Parathyroid adenoma (tissue), 2 donors: ENCODE data around the gene PARD6A.
"Not testable (repeated sequence)": the region's sequence is repeated elsewhere in the genome, so short reads cannot be mapped to it uniquely, and the experiment has no call there.

Source experiments
- H2AFZ ChIP-seq: fragments of 300-600 bp; sonication (generic); one replicate; pipeline ENCODE4 v1.7.0; 2017; ENCODE audit warnings: antibody characterized with exemption, mild to moderate bottlenecking
- H3K27ac ChIP-seq: fragments of 300-600 bp; sonication (generic); one replicate; pipeline ENCODE4 v1.7.0; 2017
- H3K27me3 ChIP-seq: fragments of 300-600 bp; sonication (generic); one replicate; pipeline ENCODE4 v1.7.0; 2017; ENCODE audit warnings: low read length; ENCODE audit not compliant: control insufficient read depth, insufficient read depth
- H3K36me3 ChIP-seq: fragments of 300-600 bp; sonication (generic); one replicate; pipeline ENCODE4 v1.7.0; 2017; ENCODE audit warnings: low read length; ENCODE audit not compliant: control insufficient read depth, insufficient read depth
- H3K4me1 ChIP-seq: fragments of 300-600 bp; sonication (generic); one replicate; pipeline ENCODE4 v1.7.0; 2017; ENCODE audit warnings: control low read depth
- H3K4me2 ChIP-seq: fragments of 300-600 bp; sonication (generic); one replicate; pipeline ENCODE4 v1.7.0; 2017; ENCODE audit warnings: low read length
- H3K4me3 ChIP-seq: fragments of 300-600 bp; sonication (generic); one replicate; pipeline ENCODE4 v1.7.0; 2017; ENCODE audit warnings: low read depth, low read length
- H3K79me2 ChIP-seq: fragments of 300-600 bp; sonication (generic); one replicate; pipeline ENCODE4 v1.7.0; 2017; ENCODE audit warnings: control low read depth
- H3K9ac ChIP-seq: fragments of 300-600 bp; sonication (generic); one replicate; pipeline ENCODE4 v1.7.0; 2017; ENCODE audit warnings: mild to moderate bottlenecking
- H3K9me3 ChIP-seq: fragments of 300-600 bp; sonication (generic); one replicate; pipeline ENCODE4 v1.7.0; 2017; ENCODE audit warnings: low read length; ENCODE audit not compliant: control insufficient read depth
- TF ChIP-seq, protein P1 (sequence below): fragments of 300-600 bp; sonication (generic); IDR thresholded peaks from one replicate; pipeline ENCODE4 v1.7.0; 2017; ENCODE audit warnings: antibody characterized with exemption, mild to moderate bottlenecking
- donor health status: primary hyperparathyroidism.

Gene PARD6A

DNA sequence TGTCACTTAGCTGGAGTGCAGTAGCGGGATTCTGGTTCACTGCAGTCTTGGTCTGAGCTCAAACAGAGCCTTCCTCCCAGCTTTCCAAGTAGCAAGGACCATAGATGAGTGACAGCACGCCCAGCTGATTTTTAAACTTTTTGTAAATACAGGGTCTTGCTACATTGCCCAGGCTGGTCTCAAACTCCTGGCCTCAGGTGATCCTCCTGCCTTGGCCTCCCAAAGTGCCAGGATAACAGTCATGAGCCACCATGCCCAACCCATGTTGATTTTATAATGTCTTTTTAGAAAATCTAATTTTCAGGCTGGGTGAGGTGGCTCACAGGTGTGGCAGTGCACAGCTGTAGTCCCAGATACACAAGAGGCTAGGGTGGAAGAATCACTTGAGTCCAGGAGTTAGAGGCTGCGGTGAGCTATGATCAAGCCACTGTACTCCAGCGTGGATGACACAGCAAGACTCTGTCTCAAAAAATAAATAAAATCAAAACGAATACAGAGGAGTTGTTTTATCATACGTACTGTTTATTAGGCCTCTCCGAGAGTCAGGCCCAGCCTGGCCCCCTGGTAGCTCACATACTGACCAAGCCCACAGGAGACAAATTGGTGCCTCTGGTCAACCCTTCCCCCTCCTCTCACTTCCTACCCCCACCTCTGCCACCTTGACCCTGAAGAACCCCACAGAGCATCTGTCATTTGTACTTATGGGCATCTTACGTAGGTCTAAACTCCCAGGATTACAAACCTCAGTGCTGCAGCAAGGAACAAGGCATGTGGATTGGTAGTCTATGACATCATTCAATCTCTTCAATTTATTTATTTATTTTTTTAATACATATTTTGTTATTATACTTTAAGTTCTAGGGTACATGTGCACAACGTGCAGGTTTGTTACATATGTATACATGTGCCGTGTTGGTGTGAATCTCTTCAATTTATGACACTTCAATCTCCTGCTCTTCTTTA, 19.5 kb downstream of the PARD6A start:
- no peak overlapping the region for H3K9ac ChIP-seq
- no peak overlapping the region for H2AFZ ChIP-seq
- TF ChIP-seq, protein P1, sequence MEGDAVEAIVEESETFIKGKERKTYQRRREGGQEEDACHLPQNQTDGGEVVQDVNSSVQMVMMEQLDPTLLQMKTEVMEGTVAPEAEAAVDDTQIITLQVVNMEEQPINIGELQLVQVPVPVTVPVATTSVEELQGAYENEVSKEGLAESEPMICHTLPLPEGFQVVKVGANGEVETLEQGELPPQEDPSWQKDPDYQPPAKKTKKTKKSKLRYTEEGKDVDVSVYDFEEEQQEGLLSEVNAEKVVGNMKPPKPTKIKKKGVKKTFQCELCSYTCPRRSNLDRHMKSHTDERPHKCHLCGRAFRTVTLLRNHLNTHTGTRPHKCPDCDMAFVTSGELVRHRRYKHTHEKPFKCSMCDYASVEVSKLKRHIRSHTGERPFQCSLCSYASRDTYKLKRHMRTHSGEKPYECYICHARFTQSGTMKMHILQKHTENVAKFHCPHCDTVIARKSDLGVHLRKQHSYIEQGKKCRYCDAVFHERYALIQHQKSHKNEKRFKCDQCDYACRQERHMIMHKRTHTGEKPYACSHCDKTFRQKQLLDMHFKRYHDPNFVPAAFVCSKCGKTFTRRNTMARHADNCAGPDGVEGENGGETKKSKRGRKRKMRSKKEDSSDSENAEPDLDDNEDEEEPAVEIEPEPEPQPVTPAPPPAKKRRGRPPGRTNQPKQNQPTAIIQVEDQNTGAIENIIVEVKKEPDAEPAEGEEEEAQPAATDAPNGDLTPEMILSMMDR = no peak
- H3K4me1 ChIP-seq = no peaks in the 10 kb centered on the region
- H3K4me3 ChIP-seq = no peak overlapping the region
- no peaks in the 10 kb centered on the region for H3K9me3 ChIP-seq
- H3K4me2 ChIP-seq = no peak overlapping the region
- peaks cover 3% of the 10 kb centered on the region for H3K79me2 ChIP-seq
- no peaks in the 10 kb centered on the region for H3K36me3 ChIP-seq
- H3K27me3 ChIP-seq = no peaks in the 10 kb centered on the region
- no peak overlapping the region for H3K27ac ChIP-seq

DNA sequence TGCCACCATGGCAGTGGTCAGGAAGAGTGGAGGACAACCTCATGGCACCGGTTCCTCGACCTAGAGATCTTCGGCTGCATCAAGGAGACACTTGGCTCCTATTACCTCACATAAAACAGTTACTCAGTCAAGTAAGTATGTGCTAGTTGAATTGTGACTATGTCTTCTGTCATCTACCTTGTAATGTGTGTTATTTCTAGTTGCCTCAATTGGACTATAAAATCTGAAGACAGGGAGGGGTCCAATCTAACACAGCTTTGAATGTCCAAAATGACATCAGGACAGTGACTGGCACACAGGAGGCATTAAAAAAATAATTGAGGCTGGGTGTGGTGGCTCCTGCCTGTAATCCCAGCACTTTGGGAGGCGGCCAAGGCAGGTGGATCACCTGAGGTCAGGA, 23.0 kb downstream of the PARD6A start:
- no peak overlapping the region for H3K9ac ChIP-seq
- peaks cover 3% of the 10 kb centered on the region for H3K79me2 ChIP-seq
- no peak overlapping the region for H3K4me3 ChIP-seq
- H2AFZ ChIP-seq = no peak overlapping the region
- H3K36me3 ChIP-seq = no peaks in the 10 kb centered on the region
- no peaks in the 10 kb centered on the region for H3K4me1 ChIP-seq
- H3K27me3 ChIP-seq = no peaks in the 10 kb centered on the region
- no peak overlapping the region for H3K4me2 ChIP-seq
- H3K27ac ChIP-seq = no peak overlapping the region
- H3K9me3 ChIP-seq = no peaks in the 10 kb centered on the region
- TF ChIP-seq, protein P1 = no peak

DNA sequence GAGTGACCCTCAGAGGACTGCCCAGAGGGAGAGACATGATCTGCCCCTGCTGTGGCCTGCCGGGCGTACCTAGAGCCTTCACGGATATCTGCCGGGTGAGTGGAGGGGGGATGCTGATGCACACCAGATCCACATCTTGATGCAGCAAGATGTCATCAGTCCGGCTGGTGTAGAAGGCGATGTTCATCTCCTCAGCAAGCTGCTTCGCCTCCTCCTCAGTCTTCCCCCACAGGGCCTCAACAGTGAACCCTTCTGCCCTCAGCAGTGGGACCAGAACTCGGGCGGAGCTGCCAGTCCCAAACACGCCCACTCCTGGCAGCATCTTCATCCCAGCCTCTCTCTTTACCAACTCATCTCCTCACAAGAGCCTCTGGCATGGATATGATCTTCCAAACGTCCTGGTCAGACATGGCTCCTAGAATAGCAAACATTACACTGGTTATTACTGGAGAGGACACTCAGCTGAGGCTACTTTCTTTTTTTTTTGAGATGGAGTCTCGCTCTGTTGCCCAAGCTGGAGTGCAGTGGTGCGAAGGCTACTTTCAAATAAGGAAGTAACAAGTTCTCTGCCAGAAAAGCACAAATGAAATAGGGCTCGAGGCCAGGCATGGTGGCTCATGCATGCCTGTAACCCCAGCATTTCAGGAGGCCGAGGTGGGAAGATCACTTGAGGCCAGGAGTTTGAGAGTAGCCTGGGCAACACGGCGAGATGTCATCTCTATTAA, 24.8 kb downstream of the PARD6A start:
- Histone ChIP-seq H3K9me3 (no peaks in the 10 kb centered on the region), H3K4me1 (no peaks in the 10 kb centered on the region), H3K36me3 (no peaks in the 10 kb centered on the region), H3K79me2 (peaks cover 3% of the 10 kb centered on the region), H2AFZ (no peak overlapping the region), H3K9ac (no peak overlapping the region), H3K4me2 (no peak overlapping the region), H3K27ac (peak overlapping the region; percentile 74), H3K4me3 (no peak overlapping the region), H3K27me3 (no peaks in the 10 kb centered on the region)
- TF ChIP-seq, protein P1 = no peak

DNA sequence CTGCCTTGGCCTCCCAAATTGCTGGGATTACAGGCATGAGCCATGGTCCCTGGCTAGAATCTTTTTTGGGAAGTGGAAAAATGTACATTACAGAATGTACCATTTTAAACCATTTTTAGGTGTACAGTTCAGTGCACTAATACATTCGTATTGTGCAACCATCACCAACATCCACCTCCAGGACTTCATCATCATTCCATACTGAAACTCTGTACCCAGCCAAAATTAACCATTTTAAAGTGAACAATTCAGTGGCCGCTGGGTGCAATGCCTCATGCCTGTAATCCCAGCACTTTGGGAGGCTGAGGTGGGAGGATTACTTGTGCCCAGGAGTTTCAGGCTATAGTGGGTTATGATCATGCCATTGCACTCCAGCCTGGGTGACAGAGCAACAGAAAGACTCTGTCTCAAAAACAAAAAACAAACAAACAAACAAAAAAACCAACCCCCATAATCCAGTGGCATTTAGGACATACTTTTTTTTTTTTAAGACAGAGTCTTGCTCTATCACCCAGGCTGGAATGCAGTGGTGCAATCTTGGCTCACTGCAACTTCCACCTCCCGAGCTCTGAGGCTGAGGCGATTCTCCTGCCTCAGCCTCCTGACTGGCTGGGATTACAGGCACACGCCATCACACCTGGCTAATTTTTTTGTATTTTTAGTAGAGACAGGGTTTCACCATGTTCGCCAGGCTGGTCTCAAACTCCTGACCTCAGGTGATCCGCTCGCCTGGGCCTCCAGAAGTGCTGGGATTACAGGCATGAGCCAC, 32.9 kb downstream of the PARD6A start:
- H3K4me3 ChIP-seq, H2AFZ ChIP-seq, H3K4me1 ChIP-seq, H3K27ac ChIP-seq, H3K36me3 ChIP-seq, H3K9ac ChIP-seq, H3K4me2 ChIP-seq, H3K27me3 ChIP-seq, H3K9me3 ChIP-seq: not testable (repeated sequence)
- peaks cover 37% of the 10 kb centered on the region for H3K79me2 ChIP-seq

DNA sequence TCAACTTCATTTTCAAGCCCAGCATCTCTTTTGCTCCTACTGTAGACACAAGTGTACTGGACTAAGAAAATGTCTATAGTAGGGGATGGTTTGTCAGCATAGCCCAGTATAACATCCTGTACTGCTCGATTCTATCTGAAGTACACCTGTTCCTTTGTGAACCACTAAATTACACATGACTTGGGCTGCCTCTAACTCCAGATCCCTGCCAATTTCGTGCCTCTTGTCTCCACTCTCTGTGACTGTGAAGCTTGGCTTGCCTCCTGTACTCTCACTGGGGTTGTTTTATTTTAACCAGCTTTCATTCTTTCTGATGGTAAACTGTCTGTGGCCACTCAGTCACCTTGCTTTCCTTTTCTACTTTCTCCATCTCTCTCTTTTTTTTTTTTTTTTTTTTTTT, 33.9 kb downstream of the PARD6A start:
- H3K9ac ChIP-seq = no peak overlapping the region
- H3K36me3 ChIP-seq = no peaks in the 10 kb centered on the region
- no peak overlapping the region for H2AFZ ChIP-seq
- no peak overlapping the region for H3K4me3 ChIP-seq
- H3K9me3 ChIP-seq = no peaks in the 10 kb centered on the region
- no peak overlapping the region for H3K4me2 ChIP-seq
- no peaks in the 10 kb centered on the region for H3K27me3 ChIP-seq
- H3K4me1 ChIP-seq = no peaks in the 10 kb centered on the region
- peaks cover 45% of the 10 kb centered on the region for H3K79me2 ChIP-seq
- H3K27ac ChIP-seq = no peak overlapping the region
- TF ChIP-seq, protein P1 = no peak
